Astrocyte (in vitro differentiated cells and primary cell): Measurements from ENCODE around the gene PGA3.

Experiments
- EZH2 ChIP-seq: IDR thresholded peaks from 2 replicates; pipeline ENCODE4 v1.6.1; 2012; ENCODE audit warnings: mild to moderate bottlenecking, low read length, inconsistent platforms; ENCODE audit not compliant: insufficient read depth
- TF ChIP-seq, protein P1 (sequence below): IDR thresholded peaks from 2 replicates; pipeline ENCODE4 v1.5.1; 2011; ENCODE audit warnings: low read depth, mild to moderate bottlenecking, inconsistent platforms, low read length, moderate library complexity; ENCODE audit not compliant: insufficient read depth

DNA sequence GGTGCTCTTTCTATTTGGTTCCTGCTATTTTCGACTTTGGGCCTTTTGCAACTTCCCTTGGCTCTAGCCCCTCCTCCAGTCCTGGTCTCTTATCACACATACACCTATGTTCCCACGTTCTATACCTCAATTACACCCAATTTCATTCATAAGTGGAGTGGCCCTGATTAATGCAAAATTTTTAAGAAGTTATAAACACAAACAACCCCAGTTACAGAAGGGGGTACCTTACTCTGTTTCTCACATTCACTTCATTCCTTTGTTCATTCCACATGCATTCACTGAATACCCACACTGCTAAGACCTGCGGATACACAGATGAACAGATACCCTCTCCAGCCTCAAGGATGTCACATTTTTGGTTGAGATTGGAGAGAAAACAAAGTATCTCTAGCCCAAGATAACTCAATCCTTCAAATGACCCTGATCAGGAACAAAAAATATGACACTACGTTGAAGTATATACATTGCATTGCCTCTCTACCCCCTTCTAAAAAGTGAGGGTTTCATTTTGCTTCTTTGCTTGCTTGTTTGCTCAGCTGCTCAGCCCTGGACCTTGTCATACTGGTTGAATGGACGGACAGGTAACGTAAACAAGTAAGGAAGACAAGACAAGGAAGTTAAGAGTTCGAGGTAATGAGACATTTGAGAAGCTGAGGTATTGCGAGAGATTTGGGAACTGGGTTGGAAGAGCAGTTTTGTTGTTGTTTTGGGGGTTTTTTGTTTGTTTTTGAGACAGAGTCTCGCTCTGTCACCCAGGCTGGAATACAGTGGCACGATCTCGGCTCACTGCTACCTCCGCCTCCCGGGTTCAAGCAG is 38.5 kb upstream of the PGA3 start:
- TF ChIP-seq, protein P1, sequence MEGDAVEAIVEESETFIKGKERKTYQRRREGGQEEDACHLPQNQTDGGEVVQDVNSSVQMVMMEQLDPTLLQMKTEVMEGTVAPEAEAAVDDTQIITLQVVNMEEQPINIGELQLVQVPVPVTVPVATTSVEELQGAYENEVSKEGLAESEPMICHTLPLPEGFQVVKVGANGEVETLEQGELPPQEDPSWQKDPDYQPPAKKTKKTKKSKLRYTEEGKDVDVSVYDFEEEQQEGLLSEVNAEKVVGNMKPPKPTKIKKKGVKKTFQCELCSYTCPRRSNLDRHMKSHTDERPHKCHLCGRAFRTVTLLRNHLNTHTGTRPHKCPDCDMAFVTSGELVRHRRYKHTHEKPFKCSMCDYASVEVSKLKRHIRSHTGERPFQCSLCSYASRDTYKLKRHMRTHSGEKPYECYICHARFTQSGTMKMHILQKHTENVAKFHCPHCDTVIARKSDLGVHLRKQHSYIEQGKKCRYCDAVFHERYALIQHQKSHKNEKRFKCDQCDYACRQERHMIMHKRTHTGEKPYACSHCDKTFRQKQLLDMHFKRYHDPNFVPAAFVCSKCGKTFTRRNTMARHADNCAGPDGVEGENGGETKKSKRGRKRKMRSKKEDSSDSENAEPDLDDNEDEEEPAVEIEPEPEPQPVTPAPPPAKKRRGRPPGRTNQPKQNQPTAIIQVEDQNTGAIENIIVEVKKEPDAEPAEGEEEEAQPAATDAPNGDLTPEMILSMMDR, result no peak
- no peak for TF ChIP-seq EZH2
